NCI-H1694 (cell line): ENCODE measurements around the gene ZNF366.

Source experiments
- DNase-seq: peaks from one replicate; lab custom pipeline; 2025; lab: John Stamatoyannopoulos, UW

ZNF366 gene

DNA sequence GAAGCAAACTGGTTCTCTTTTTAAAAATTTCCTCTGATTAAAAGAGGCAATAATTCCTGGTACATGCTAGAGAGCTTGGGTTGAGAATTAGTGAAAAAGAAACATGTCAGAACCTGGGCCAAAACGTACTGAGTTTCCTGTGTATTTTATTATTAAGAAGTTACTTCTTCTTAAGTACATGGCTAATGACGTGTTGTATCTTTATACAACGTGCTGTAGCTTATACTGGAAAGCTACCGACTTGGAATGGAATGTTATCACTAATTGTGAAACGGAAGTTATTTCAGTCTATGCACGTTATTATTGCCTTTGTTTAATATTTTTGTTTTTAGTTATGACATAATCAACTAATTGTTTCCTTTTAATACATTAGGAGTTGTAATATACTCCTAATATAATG, 43.1 kb downstream of the ZNF366 start:
- no peak for DNase-seq

DNA sequence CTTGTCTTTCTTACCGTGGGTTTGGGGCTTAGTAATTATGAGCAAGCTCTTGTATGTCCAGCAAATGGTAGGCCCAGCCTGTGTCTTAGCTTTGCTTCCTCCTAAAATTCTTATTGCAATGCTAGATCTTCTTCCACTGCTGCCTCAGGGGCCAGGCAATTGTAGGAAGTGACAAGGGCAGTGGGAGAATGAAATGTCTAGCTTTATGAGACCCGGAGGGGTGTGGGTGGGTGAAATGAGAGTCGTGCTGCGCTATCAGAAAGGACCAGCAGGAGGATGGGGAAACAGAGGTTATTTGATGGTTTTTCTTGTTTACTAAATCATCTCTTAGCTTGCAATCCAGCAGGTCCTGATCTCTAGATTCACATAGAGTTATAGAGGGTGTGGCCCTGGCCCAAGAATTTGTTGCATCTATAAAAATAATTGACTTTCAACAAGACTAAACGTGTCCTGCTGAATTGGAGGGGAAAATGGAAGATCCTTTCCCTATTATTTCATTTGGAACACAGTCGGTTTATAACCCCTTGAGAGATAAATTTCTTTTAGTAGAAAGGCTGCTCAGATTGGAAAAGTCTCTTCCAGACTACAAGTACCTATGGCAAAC, 43.7 kb downstream of the ZNF366 start:
- no peak for DNase-seq

DNA sequence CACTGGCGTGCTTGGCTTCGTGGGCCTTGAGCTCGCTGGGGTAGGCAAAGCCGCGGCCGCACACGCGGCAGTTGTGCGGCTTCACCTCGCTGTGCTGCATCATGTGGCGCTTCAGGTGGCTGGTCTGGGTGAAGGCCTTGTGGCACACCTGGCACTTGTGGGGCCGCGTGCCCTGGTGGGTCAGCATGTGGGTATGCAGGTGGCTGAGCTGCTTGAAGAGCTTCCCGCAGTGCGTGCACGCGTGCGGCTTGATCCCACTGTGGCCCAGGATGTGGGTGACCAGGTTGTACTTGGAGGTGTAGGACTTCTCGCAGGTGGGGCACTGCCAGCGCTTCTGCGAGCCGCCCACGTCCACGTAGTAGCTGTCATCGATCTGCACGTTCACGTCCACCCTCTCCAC, 46.8 kb downstream of the ZNF366 start:
- DNase-seq: no peak

DNA sequence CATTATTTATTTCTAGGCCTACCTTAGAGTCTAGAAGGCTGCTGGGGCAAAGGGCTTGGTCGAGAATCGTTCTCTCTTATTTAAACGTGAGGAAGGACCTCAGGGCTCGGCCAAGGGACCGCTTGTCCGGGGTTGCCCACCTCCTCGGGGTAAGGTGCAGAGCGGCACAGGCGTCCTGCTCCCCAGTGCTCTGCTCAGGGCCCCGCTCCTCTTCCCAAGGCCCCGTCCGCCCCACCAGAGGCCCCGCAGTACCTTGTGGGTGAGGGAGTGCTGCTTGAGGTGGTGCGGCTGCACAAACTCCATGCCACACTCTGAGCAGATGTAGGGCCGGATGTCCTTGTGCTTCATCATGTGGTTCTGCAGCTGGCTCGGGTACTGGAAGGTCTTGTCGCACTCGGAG, 47.3 kb downstream of the ZNF366 start:
- DNase-seq: no peak

DNA sequence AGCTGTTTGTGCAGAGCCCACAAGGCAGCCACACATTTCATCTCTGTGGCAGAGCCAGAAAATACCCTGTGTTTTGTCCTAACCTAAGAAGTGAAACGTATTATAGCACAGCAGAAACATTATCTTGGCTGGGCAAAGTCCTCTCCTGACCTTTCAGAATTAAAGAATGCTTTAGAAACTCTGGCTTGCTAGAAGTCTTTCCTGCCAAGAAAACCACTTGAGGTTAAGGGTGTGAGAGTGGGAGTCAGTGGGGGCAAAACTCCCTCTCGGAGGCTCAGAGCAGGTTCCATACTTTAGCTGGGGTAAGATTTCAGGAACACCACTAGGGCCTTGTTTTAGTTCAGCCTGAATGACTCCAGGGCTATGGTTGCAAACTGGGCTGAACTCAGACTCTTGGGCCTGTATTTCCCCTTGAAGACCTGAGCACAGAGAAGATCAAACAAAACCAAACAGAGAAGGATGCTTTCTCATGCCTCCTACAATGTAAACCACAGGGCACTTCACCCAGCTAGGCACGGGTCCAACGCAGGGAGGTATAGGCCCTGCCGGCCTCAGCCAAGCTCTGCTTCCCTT, 48.0 kb downstream of the ZNF366 start:
- DNase-seq: no peak

DNA sequence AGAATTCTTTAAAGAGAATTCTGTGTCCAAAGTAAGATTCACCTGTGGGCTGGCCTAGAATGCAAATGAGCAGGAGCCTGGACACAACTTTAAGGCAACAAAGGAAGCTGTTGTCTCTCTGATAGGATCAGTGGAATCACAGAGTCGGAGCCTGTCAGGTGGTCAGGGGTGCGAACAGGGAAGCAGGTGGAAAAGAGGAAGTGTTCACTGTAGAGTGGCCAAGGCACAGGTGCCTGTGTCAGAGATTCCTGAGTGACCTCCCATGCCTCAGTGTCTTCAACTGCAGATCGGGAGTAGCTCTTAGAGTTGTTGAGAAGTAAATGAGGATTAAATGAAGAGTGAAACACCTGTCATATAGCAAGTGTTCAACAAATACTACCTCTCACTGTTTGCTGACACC, 48.8 kb downstream of the ZNF366 start:
- DNase-seq: no peak

DNA sequence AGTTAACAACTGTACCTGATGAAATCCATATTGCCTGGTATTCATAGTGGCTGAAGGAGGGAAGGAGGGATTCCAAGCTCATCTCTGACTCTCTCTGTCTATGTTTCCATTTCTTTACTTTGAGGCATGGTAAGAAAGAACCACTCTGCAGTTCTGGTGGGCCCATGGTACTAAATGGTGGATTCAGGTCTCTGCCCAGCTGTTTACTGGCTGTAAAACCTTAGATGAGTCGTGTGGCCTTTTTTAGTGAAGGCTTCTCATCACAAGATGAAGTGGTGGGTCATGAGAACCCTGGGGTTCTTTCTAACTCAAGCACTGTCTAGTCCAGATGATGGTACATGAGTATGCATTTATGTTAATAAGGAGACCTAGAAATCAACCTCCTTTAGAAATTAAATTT, 49.7 kb downstream of the ZNF366 start:
- DNase-seq: no peak

DNA sequence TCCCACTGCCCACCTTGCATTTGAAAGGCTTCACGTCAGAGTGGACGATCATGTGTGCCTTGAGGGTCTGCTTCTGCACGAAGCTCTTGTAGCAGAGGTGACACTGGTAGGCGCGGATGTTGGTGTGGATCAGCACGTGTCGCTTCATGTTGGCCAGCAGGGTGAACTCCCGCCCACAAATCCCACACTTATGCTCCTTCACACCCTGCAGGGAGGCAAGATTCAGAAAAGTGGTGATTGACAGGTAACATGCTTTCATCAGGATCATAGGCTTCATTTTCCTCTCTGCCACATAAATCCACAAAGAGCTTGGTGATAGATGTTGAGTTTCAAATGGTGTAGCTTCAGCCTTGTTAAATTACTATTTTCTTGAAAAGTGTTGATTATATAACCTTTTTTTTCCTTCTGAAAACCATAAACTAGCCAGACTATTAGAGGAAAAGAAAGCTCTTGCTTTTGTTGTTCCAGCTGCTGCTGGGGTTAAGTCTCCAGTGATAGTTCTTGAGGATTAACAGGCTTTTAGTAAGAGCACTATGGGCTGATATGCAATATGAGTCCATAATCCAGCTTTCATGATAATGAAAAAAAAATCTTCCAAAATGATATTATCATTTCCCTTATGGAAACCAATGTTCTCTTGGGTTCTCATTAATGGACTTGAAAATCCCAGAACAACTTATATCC, 50.7 kb downstream of the ZNF366 start:
- DNase-seq: no peak

DNA sequence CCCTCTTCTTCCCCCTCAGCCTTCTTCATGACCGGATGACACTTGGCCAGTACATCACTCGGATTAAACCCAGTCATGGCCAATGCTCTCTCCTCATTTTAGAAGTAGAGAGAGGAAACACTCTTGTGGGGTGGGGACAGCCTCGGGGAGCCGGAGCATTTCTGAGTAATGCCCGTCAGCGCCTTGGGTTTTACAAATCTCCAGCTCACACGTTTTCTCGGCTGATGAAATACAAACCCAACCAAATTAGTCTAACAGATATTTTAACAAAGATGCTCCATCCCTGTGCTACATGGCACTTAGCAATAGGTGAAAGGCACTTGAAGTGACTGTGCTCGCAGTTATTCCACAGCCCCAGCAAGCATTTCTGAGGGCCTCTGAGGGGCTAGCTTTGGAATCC, 51.7 kb downstream of the ZNF366 start:
- DNase-seq: no peak

DNA sequence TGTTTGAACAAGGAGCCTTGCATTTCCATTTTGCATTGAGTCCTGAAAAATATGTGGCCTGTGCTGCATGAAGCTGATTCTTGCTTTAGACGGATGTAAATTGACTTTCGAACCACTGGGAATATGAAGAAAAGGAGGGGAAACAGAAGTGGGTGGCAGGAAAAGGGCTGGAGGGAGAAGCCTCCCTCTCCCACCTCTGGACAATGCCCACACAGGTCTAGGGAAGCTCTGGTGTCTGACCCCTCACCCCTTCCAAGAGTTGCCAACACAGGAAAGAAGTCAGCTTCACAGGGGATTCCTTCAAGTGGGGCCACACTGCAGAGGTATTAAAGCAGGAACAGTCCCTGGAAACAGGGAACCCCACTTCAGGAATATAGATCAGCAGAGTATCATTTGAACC, 52.2 kb downstream of the ZNF366 start:
- DNase-seq: no peak

DNA sequence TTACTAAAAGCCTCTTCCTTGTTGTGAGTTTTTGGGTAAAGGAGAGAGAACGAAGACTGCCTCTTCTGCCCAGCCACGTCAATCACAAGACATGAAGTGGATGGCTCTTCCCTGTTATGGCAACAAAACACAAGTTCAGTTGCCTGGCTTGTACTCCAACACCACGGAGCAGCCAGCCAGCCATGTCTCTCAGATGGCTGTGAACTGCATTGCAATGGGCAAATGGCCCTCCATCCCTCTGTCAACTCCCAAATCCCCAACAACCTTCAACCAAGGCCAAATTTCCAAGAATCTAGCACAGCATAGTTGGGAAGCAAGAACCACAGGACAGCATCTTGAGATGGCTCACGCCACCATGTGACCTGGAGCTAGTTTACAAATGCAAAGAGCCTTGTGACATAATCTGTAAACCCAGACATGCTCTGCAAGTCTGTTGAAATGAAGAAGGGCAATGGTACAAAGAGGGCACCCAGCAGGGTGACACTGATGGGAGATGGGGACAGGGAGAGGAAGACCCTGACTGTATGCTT, 53.9 kb downstream of the ZNF366 start:
- no peak for DNase-seq

DNA sequence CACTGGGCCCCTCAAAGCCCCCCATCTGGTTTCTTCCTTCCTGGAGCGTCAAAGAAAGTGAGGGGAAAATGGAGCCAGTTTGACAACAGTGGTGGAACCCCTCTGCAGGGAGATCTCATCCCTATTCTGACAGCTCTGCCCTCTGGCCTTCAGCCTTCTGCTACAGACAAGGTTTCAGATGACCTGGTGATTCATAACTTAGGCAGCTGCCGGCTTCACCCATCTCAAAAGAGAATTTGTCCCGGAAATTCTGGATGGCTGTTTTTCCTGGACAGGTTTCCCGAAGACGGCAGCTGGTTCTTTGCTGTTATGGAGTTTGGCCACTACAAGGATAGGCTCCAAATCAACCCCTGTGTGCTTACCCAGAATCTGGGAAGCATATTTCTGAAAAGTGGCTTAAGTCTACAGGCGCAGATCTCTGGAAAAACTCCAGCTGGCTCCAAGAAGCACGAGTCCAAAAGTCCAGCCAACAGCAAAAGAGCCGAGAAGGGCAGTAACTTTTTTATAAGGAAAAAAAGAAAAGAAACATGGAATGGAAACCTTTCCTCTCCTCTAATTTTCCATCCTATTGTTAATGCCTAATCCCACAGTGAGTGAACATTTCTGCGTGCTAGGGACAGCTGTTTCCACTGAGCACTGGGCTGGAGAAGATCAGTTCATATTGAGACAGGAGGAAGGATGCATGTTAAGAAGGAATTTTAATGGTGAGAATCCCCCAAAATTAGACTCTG, 54.5 kb downstream of the ZNF366 start:
- DNase-seq: no peak

DNA sequence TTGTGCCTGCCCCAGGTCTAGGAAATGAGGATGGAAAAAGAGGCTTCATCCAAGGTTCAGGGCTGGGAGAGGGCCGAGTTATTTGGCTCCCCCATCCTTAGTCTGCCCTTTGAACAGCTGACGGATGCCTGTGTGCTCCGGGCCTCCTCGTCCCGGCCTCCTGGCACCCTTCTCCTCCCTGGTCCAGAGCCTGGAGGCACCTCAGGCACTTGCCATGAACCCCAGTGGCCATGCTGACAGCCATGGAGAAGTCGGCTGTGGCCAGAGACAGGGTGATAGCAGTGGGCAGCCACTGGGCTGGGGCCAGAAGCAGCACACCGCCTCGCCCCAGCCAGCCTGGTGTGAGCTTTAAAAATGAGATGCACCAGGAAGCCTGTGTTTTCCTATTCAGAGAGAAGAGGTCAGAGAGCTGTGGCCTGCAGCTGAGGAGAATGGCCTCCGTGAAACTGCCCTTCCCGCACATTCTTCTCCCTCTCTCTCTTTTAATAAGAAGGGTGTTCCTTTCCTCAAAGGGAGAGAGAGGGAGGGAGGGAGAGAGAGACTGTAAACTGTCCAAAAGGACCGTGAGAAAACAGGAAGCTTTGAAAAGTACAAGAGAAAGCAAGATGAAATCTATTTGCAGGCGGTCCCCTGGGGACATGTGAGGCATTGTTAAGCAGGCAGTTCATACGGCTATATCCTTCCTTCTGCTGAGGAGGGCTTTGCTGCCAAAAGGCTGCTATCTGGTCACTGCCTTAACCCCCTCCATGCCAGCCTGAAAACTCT, 55.3 kb downstream of the ZNF366 start:
- DNase-seq: no peak

DNA sequence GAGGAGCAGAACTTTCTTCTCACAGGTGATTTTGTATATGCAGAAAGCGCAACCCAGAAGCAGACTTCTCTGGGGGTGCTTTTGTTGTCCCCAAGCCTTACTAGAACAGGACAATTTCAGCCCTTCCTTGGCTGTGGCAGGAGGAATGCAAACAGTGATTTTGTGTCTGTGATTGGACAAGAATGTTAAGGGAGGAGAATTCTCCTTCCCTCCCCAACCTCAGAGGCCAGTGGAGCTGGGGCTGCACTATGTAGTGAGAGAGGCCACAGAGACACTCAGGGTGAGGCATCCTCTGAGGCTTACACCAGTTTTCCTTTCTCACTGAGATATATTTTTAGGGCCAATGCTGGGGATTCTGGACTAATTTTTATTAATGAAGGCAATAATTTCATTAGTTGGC, 58.8 kb downstream of the ZNF366 start:
- no peak for DNase-seq

DNA sequence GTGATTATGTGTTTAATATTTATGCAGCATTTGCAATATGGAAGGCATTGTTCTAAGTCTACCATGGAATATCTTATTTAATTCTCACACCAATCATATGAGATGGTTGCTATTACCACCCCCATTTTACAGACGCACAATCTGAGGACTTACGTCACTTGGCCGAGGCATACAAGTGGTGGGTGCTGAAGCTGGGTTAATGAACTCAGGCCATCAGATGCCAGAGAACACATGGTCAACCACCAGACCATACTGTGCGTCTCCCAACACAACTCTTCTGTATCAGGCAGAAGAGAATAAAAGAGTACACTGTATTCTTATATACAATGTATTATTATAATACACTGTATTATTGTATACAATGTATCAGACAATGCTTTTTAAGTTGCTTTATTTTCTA, 59.5 kb downstream of the ZNF366 start:
- DNase-seq: no peak

DNA sequence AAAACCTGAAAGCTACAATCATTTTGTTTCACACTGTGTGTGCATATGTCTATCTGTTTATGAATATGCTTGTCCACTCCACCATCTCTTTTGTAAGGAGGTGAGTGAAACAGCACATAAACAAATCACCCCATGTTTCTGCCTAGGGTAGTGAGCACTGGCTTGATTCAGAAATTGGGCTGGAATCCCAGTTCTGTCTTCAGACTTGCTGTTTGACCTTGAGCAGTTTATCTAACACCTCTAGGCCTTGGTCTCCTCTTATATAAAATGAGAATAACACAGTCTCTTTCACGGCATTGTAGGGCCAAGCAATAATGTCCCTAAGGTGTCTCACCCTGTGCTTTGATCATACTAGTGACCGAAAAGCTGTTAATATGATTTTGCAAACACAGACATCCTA, 61.2 kb downstream of the ZNF366 start:
- DNase-seq: no peak

DNA sequence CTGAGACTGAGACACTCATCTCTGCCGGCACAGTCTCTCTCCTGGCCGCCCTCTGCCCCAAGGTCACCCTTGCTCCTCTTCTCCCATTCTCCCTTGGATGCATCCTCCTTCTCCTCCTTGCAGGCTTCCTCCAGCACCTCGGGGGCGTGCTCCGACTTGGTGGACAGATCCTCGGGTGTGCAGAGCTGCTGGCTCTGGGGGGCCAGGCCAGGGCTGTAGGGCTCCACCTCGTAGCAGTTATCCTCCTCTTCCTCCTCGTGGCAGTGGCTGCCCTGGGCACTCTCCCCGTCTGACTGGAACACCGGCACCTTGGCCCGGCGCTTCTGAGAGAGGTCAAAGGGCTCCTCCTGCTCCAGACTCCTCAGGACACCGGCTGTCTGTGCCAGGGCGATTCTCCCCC, 63.3 kb downstream of the ZNF366 start:
- no peak for DNase-seq

DNA sequence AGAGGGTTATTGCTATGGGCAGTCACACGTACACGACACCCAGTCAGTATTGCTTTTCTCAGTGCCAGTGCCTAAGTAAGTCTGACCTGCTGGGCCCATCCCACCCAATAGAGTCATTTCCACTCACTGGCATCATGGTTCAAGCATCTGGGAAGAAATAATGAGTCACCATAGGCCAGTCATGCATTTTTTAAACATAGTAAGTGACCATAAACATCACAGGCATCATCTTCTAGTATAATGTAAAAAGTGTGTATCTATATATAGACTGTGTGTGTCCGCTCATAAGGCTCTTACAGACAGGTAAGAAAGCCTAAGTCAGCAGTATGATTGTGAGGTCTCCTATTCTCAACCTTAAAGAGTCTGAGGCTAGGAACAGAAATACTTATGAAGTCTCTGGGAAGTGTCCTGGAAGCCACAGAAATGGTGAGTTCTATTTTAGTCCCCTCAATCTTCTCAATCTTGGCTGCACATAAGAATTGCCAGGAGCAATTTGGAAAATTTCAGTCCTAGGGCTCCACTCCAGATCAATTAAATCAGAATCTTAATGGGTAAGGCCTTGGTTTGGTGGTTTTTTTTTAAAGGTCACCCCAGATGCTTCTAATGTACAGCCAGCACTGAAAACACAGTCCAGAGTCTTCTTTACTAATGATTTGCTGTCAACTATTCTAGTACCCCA, 65.2 kb downstream of the ZNF366 start:
- DNase-seq: no peak

DNA sequence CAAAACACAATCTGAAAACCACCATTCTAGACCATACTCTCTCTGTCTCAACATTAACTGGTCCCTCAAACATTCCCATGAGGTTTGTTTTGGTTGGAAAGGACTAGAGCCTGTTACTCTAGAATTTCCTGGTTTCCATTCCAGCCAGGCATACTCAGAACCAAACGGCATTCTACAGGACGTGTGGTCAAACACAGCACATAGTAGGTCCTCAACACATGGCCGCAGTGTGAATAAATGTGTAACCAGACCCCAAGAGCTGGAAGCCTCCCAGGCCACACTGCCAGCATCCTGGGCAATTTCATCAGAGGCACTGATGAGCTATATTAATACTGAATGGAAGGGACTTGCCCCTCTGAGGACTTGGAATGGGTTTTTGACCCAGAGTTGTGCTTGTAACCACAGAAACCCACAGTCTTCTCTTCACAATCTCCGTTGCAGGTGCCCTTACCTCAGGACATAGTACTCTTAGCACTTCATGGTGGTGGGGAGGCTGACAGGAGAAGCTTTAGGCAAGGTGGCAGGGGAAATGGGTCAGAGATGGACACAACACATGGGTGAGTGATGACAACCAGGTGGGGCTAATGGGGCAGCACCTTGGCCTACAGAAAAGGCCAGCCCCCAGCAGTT, 66.0 kb downstream of the ZNF366 start:
- no peak for DNase-seq

DNA sequence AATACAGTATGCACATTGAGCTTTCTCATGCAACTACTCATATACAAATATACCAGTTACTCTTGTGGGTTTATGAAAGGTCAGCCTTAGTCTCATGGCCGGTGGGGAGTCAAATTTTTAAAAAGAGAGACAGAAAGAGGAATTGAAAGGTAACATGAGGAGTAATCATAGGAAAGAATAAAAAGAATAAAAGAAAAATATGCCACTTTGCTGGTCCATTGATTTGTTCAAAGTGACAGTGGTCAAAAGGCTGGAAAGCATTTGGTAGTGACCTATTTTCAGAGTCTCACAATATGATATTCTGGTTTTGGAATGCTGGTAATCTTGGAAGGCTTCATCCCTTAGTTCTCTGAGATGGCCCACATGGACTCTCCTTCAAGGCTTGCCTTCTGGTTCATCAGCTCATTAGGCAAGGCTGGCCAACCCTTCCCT, 67.0 kb downstream of the ZNF366 start:
- DNase-seq: no peak

DNA sequence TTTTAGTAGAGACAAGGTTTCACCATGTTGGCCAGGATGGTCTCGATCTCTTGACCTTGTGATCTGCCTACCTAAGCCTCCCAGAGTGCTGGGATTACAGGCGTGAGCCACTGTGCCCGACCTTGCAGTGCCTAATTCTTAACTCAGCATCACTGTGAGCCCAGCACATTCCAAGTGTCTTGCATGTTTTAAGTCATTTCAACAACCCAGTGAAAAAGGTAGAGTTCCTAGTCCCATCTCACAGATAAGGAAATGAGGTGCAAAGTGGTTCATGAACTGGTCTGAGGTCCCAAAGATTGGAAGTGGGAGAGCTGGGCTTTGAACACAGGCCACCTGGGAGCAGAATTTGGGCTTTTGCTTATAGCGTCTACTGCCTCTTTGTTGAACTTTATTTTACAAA, 68.0 kb downstream of the ZNF366 start:
- DNase-seq: no peak
